SK-N-SH (cell line): ENCODE results near the gene GLOD4. TPM values are rescaled to one million over a fixed set of nuclear protein-coding genes. Genes with fewer than 3 reads are reported as not detected.

ENCODE experiments used
- CTCF ChIA-PET: fragments of 300-600, 350-600 bp; formaldehyde crosslinking; extraction: SDS; loops from one replicate; lab custom pipeline; 2021; lab: Yijun Ruan, JAX
- POLR2A ChIA-PET: fragments of 350-600 bp; sonication (Branson Sonifier 250); formaldehyde crosslinking; extraction: SDS; loops from one replicate; lab custom pipeline; 2020; ENCODE audit warnings: antibody characterized with exemption, inconsistent platforms; lab: Yijun Ruan, JAX
- DNase-seq: peaks from one replicate; pipeline ENCODE4 v3.0.0; 2012
- H2AFZ ChIP-seq: fragments of 200-600 bp; sonication (generic); 2 replicates; pipeline ENCODE4 v1.8.1; 2016; ENCODE audit warnings: antibody characterized with exemption, mild to moderate bottlenecking, low read depth
- H3F3A ChIP-seq: fragments of 200-600 bp; sonication (generic); replicated peaks from 2 replicates; pipeline ENCODE3; 2016; ENCODE audit warnings: antibody characterized with exemption, mild to moderate bottlenecking; ENCODE audit not compliant: insufficient read depth
- H3K27ac ChIP-seq, 2 experiments: fragments of 200-500 bp in 1 of 2; fragments of 200-600 bp in 1 of 2; sonication (Bioruptor generic) in 1 of 2; sonication (generic), shearing (Covaris generic) in 1 of 2; 2 replicates each; pipeline versions ENCODE4 v1.5.1 to v1.6.1; 2014 to 2016; ENCODE audit warnings: low read depth in 2 of 2, inconsistent platforms in 1 of 2, low read length in 1 of 2, mild to moderate bottlenecking in 1 of 2, mixed read lengths in 1 of 2
- H3K27me3 ChIP-seq: fragments of 200-600 bp; sonication (generic), shearing (Covaris generic); 2 replicates; pipeline ENCODE4 v1.6.1; 2016; ENCODE audit warnings: mixed run types; ENCODE audit not compliant: insufficient read depth
- H3K36me3 ChIP-seq, 2 experiments: fragments of 200-500 bp in 1 of 2; fragments of 200-600 bp in 1 of 2; sonication (Bioruptor generic) in 1 of 2; sonication (generic) in 1 of 2; replicated peaks in 1 of 2; 2 replicates each; pipeline versions ENCODE3 to v1.5.1; 2014 to 2016; ENCODE audit warnings: low read length in 1 of 2, mild to moderate bottlenecking in 1 of 2; ENCODE audit not compliant: insufficient read depth in 2 of 2, control insufficient read depth in 1 of 2
- H3K4me1 ChIP-seq, 2 experiments: fragments of 200-500 bp in 1 of 2; fragments of 200-600 bp in 1 of 2; sonication (Bioruptor generic) in 1 of 2; sonication (generic), shearing (Covaris generic) in 1 of 2; 2 replicates each; pipeline versions ENCODE4 v1.5.1 to v1.6.1; 2014 to 2016; ENCODE audit warnings: low read depth in 1 of 2, low read length in 1 of 2, mixed run types in 1 of 2; ENCODE audit not compliant: insufficient read depth in 2 of 2, control insufficient read depth in 1 of 2
- H3K4me2 ChIP-seq: fragments of 200-600 bp; sonication (generic), shearing (Covaris generic); 2 replicates; pipeline ENCODE4 v1.6.1; 2017; ENCODE audit warnings: mixed run types
- H3K4me3 ChIP-seq, 2 experiments: fragments of 200-500 bp in 1 of 2; fragments of 200-600 bp in 1 of 2; sonication (Bioruptor generic) in 1 of 2; sonication (generic), shearing (Covaris generic) in 1 of 2; 2 replicates each; pipeline versions ENCODE4 v1.5.1 to v1.8.1; 2014 to 2016; ENCODE audit warnings: low read depth in 2 of 2, inconsistent platforms in 1 of 2, low read length in 1 of 2, mild to moderate bottlenecking in 1 of 2, mixed read lengths in 1 of 2, moderate library complexity in 1 of 2
- H3K79me2 ChIP-seq: fragments of 200-600 bp; sonication (generic); 2 replicates; pipeline ENCODE4 v1.8.1; 2017; ENCODE audit warnings: mild to moderate bottlenecking; ENCODE audit not compliant: insufficient read depth
- H3K9ac ChIP-seq: fragments of 200-600 bp; sonication (generic); 2 replicates; pipeline ENCODE4 v1.6.1; 2017; ENCODE audit warnings: mixed run types
- H3K9me2 ChIP-seq: fragments of 200-600 bp; sonication (generic); 2 replicates; pipeline ENCODE4 v1.6.1; 2017; ENCODE audit warnings: mixed run types
- H3K9me3 ChIP-seq: fragments of 200-600 bp; sonication (generic); 2 replicates; pipeline ENCODE4 v1.6.1; 2017; ENCODE audit warnings: mixed run types, mild to moderate bottlenecking, moderate library complexity
- H4K20me1 ChIP-seq: fragments of 200-600 bp; sonication (generic); 2 replicates; pipeline ENCODE4 v1.6.1; 2017; ENCODE audit warnings: mild to moderate bottlenecking, mixed run types; ENCODE audit not compliant: insufficient read depth
- CHD2 ChIP-seq: fragments of 150-350 bp; IDR thresholded peaks from 2 replicates; pipeline ENCODE4 v1.6.1; 2018; ENCODE audit warnings: low read length; ENCODE audit not compliant: partially characterized antibody
- ELF1 ChIP-seq: IDR thresholded peaks from 2 replicates; pipeline ENCODE4 v1.4.0; 2012
- EZH2phosphoT487 ChIP-seq: fragments of 200-600 bp; sonication (generic); IDR thresholded peaks from 2 replicates; pipeline ENCODE4 v1.6.1; 2017; ENCODE audit warnings: low read depth, mixed run types, mild to moderate bottlenecking, antibody characterized with exemption, moderate library complexity, borderline replicate concordance
- FOSL2 ChIP-seq: IDR thresholded peaks from 2 replicates; pipeline ENCODE4 v1.4.0; 2012; ENCODE audit warnings: low read depth, mild to moderate bottlenecking, moderate library complexity, borderline replicate concordance
- FOXJ3 ChIP-seq: sonication (generic); formaldehyde crosslinking; IDR thresholded peaks from 2 replicates; pipeline ENCODE4 v1.5.1; 2020; ENCODE audit warnings: mild to moderate bottlenecking, missing genetic modification reagents
- FOXM1 ChIP-seq: IDR thresholded peaks from 2 replicates; pipeline ENCODE4 v1.4.0; 2012; ENCODE audit warnings: low read depth, mild to moderate bottlenecking
- GABPA ChIP-seq: IDR thresholded peaks from 2 replicates; pipeline ENCODE4 v1.4.0; 2012; ENCODE audit warnings: low read depth, mild to moderate bottlenecking
- GATA2 ChIP-seq: sonication (generic); formaldehyde crosslinking; IDR thresholded peaks from 2 replicates; pipeline ENCODE4 v1.5.0; 2020; ENCODE audit warnings: mild to moderate bottlenecking, missing genetic modification reagents
- MEF2A ChIP-seq: IDR thresholded peaks from 2 replicates; pipeline ENCODE4 v1.4.0; 2012; ENCODE audit warnings: low read depth, borderline replicate concordance
- MXI1 ChIP-seq: IDR thresholded peaks from 2 replicates; pipeline ENCODE4 v1.6.1; 2012; ENCODE audit warnings: mild to moderate bottlenecking, low read depth, low read length, improper control_type of control experiment
- NFIC ChIP-seq: IDR thresholded peaks from 2 replicates; pipeline ENCODE4 v1.4.0; 2012; ENCODE audit warnings: borderline replicate concordance
- NRF1 ChIP-seq: IDR thresholded peaks from 2 replicates; pipeline ENCODE4 v1.6.1; 2012; ENCODE audit warnings: low read depth, mild to moderate bottlenecking, low read length
- PBX3 ChIP-seq: IDR thresholded peaks from 2 replicates; pipeline ENCODE4; 2012
- POLR2AphosphoS5 ChIP-seq: IDR thresholded peaks from 2 replicates; pipeline ENCODE4 v1.6.1; 2012; ENCODE audit warnings: low read depth, low read length
- RAD21 ChIP-seq: IDR thresholded peaks from 2 replicates; pipeline ENCODE4 v1.6.1; 2012; ENCODE audit warnings: mild to moderate bottlenecking, low read length
- RCOR1 ChIP-seq: fragments of 150-350 bp; IDR thresholded peaks from 2 replicates; pipeline ENCODE4 v1.6.1; 2017; ENCODE audit warnings: antibody characterized with exemption, low read length
- RFX5 ChIP-seq: IDR thresholded peaks from 2 replicates; pipeline ENCODE4 v1.6.1; 2012; ENCODE audit warnings: mild to moderate bottlenecking, improper control_type of control experiment, low read length
- RXRA ChIP-seq: IDR thresholded peaks from 2 replicates; pipeline ENCODE4 v1.4.0; 2012; ENCODE audit warnings: low read depth, mild to moderate bottlenecking, borderline replicate concordance
- SIN3A ChIP-seq: IDR thresholded peaks from 2 replicates; pipeline ENCODE4 v1.6.1; 2012; ENCODE audit warnings: low read depth, mild to moderate bottlenecking, low read length, moderate library complexity, borderline replicate concordance
- SMC3 ChIP-seq: IDR thresholded peaks from 2 replicates; pipeline ENCODE4 v1.6.1; 2012; ENCODE audit warnings: low read depth, low read length, improper control_type of control experiment
- TAF1 ChIP-seq: IDR thresholded peaks from 2 replicates; pipeline ENCODE4 v1.6.1; 2012; ENCODE audit warnings: low read depth, mild to moderate bottlenecking, low read length, moderate library complexity, borderline replicate concordance
- TCF12 ChIP-seq: IDR thresholded peaks from 2 replicates; pipeline ENCODE4 v1.4.0; 2012
- TEAD4 ChIP-seq: IDR thresholded peaks from 2 replicates; pipeline ENCODE4 v1.4.0; 2012; ENCODE audit warnings: mild to moderate bottlenecking, borderline replicate concordance; ENCODE audit not compliant: insufficient read depth
- USF1 ChIP-seq: IDR thresholded peaks from 2 replicates; pipeline ENCODE4 v1.4.0; 2012; ENCODE audit warnings: low read depth, borderline replicate concordance
- ZBTB33 ChIP-seq: IDR thresholded peaks from 2 replicates; pipeline ENCODE4 v1.4.0; 2012; ENCODE audit warnings: low read depth, borderline replicate concordance
- WGBS: methylation state at CpG from one replicate; pipeline ENCODE4 v1.1.6; 2017; ENCODE audit warnings: low lambda C conversion rate; 5-methylcytosine and 5-hydroxymethylcytosine counted together
- polyA plus RNA-seq, 3 experiments: library from polyadenylated mRNA; depleted of rRNA; stranded (reverse); fragments of >200 nt; gene quantifications; 2 replicates each; pipeline ENCODE4 v1.2.3, GENCODE V29; 2012
- TF ChIP-seq, protein P1 (sequence below): fragments of 200-600 bp; sonication (generic); IDR thresholded peaks from 2 replicates; pipeline ENCODE4 v1.6.1; 2017; ENCODE audit warnings: antibody characterized with exemption, mild to moderate bottlenecking, moderate library complexity
- TF ChIP-seq, protein P2 (sequence below): IDR thresholded peaks from 2 replicates; pipeline ENCODE4 v1.4.0; 2012; ENCODE audit warnings: low read depth

The GLOD4 gene
- polyA plus RNA-seq, 1 of the 3 experiments (the other 2 are of a cell fraction) = 34.3 TPM

GRCh38 chr17:752002-752619, 30.0 kb downstream of the GLOD4 start, which contains the start of gene GEMIN4:
Gene GEMIN4 (minus strand): TSS chr17:752264. CDS start chr17:752142, 122 bp downstream.
- WGBS = 0% methylated on average over 10 of the region's 87 CpGs
- H3K79me2 ChIP-seq = peaks cover 33% of the 10 kb centered on the region
- H3K36me3 ChIP-seq = peaks cover 11 to 17% of the 10 kb centered on the region in 2 experiments
- peak within 1 kb of the TSS; percentile 77 to 84 for H3K4me3 ChIP-seq
- peaks cover 5 to 18% of the 10 kb centered on the region in 2 experiments; a peak in 2 of 4 replicates for H3K4me1 ChIP-seq
- ChIA-PET POLR2A (interaction anchor here (0.8 to 1.0 kb wide), 2 partner anchors 19 to 30 kb away, joined by 3 to 4 read pairs; partner anchors contain the start of genes GLOD4 and MRM3), CTCF (interaction anchor here (0.7 to 2.5 kb wide), 15 partner anchors 9 to 340 kb away, joined by 3 to 13 read pairs (median 4); partner anchors contain the start of genes GLOD4, MRM3, TIMM22 and VPS53)
- peak; percentile 99 for DNase-seq
- TF ChIP-seq CHD2 (peak; percentile 76), FOXM1 (no peak), FOXJ3 (CRISPR knock-in tag) (peak; percentile 54; the same call in 1 of the 2 replicates), MXI1 (peak; percentile 74), ELF1 (peak; percentile 67), MEF2A (no peak), NRF1 (peak; percentile 80), PBX3 (0 out of 2 replicates have a peak, but pooled peaks have one; percentile 4), FOSL2 (no peak), ZBTB33 (no peak), NFIC (no peak), POLR2AphosphoS5 (peak; percentile 69), GABPA (no peak), SMC3 (peak; percentile 47), TAF1 (peak; percentile 58; the same call in 1 of the 2 replicates), USF1 (no peak), RXRA (no peak), RAD21 (peak; percentile 46), RFX5 (no peak), EZH2phosphoT487 (no peak), RCOR1 (no peak), SIN3A (peak; percentile 74; the same call in 1 of the 2 replicates), TEAD4 (no peak), GATA2 (CRISPR knock-in tag) (no peak), TCF12 (no peak)
- TF ChIP-seq, protein P1, sequence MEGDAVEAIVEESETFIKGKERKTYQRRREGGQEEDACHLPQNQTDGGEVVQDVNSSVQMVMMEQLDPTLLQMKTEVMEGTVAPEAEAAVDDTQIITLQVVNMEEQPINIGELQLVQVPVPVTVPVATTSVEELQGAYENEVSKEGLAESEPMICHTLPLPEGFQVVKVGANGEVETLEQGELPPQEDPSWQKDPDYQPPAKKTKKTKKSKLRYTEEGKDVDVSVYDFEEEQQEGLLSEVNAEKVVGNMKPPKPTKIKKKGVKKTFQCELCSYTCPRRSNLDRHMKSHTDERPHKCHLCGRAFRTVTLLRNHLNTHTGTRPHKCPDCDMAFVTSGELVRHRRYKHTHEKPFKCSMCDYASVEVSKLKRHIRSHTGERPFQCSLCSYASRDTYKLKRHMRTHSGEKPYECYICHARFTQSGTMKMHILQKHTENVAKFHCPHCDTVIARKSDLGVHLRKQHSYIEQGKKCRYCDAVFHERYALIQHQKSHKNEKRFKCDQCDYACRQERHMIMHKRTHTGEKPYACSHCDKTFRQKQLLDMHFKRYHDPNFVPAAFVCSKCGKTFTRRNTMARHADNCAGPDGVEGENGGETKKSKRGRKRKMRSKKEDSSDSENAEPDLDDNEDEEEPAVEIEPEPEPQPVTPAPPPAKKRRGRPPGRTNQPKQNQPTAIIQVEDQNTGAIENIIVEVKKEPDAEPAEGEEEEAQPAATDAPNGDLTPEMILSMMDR = peak; percentile 87
- TF ChIP-seq, protein P2, sequence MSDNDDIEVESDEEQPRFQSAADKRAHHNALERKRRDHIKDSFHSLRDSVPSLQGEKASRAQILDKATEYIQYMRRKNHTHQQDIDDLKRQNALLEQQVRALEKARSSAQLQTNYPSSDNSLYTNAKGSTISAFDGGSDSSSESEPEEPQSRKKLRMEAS = no peak
- H3F3A ChIP-seq = peaks cover 25% of the 10 kb centered on the region
- H3K9me2 ChIP-seq = no peaks in the 10 kb centered on the region
- H4K20me1 ChIP-seq = no peaks in the 10 kb centered on the region
- no peaks in the 10 kb centered on the region for H3K27me3 ChIP-seq
- H3K9ac ChIP-seq = peak within 1 kb of the TSS; percentile 87
- peak within 1 kb of the TSS in 1 of 2 experiments; percentile 62; a peak in 1 of 4 replicates for H3K27ac ChIP-seq
- H3K4me2 ChIP-seq = peak within 1 kb of the TSS; percentile 95
- peak within 1 kb of the TSS; percentile 95; the same call in 1 of the 2 replicates for H2AFZ ChIP-seq
- no peaks in the 10 kb centered on the region for H3K9me3 ChIP-seq
